Measurements from ENCODE around the gene CAMK2N1.

- TF ChIP-seq CTCF (IDR thresholded peaks at IDR 0.05; ENCODE audit: low read depth, low read length): no peak
- TF ChIP-seq EZH2phosphoT487 (IDR thresholded peaks at IDR 0.05; ENCODE audit: low read depth): no peak
Observed at GRCh38 chr1:20511518-20512428, 25.8 kb upstream of the CAMK2N1 start.

Measured in OCI-LY3 (cell line).